HG03354 (cell line): ENCODE results near the gene CYB5D1.
"Not testable (repeated sequence)": the region's sequence is repeated elsewhere in the genome, so short reads cannot be mapped to it uniquely, and the experiment has no call there.

Experiments used
- ATAC-seq: cut with Tn5 transposase; IDR thresholded peaks from one replicate; pipeline ENCODE4 v1.9.1; 2021; ENCODE audit warnings: mild to moderate bottlenecking; ENCODE audit not compliant: unreplicated experiment, poor library complexity, severe bottlenecking

Gene CYB5D1, protein sequence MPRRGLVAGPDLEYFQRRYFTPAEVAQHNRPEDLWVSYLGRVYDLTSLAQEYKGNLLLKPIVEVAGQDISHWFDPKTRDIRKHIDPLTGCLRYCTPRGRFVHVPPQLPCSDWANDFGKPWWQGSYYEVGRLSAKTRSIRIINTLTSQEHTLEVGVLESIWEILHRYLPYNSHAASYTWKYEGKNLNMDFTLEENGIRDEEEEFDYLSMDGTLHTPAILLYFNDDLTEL

DNA sequence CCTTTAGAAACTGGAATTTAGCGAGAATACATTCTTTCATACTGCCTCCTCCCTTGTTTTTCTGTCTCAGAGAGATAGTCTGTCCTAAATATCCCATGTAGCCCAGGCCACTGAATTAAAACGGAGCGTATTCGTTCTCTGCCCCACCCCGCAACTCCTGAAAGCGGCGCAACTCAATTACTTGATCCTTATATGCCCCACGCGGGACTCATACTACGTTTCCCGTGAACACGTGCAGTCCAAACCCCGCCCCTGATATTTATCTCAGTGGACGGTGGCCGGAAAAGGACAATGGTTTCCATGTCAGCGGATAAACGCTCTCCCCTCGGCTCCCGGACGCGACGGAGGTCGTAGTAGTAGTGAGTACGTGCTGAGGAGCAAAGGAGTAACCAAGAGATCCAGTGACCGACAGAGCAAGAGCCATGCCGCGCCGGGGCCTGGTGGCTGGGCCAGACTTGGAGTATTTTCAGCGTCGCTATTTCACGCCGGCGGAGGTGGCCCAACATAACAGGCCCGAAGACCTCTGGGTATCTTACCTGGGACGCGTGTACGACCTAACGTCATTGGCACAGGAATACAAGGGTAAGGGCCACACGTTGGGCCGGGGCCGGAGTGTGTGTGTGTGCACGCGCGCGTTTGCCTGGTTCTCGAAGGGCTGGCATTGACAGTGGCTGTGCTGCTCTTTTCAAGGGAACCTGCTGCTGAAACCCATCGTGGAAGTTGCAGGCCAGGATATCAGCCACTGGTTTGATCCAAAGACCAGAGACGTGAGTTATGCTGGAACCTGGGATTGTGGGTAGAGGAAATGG, at the start of gene CYB5D1:
Gene CYB5D1, plus strand, starts transcription at position 291 of the 809 bp plus-strand sequence. Its CDS starts 132 bp downstream, at position 423.
- ATAC-seq = peak; percentile 41

GRCh38 chr17:7809086-7809790, 48.6 kb upstream of the CYB5D1 start:
- ATAC-seq = no peak

GRCh38 chr17:7809791-7810343, 47.9 kb upstream of the CYB5D1 start:
- ATAC-seq = not testable (repeated sequence)

GRCh38 chr17:7811251-7811650, 46.6 kb upstream of the CYB5D1 start:
- no peak for ATAC-seq

- ATAC-seq = no peak
Measured at GRCh38 chr17:7814969-7815368, 42.8 kb upstream of the CYB5D1 start.

DNA sequence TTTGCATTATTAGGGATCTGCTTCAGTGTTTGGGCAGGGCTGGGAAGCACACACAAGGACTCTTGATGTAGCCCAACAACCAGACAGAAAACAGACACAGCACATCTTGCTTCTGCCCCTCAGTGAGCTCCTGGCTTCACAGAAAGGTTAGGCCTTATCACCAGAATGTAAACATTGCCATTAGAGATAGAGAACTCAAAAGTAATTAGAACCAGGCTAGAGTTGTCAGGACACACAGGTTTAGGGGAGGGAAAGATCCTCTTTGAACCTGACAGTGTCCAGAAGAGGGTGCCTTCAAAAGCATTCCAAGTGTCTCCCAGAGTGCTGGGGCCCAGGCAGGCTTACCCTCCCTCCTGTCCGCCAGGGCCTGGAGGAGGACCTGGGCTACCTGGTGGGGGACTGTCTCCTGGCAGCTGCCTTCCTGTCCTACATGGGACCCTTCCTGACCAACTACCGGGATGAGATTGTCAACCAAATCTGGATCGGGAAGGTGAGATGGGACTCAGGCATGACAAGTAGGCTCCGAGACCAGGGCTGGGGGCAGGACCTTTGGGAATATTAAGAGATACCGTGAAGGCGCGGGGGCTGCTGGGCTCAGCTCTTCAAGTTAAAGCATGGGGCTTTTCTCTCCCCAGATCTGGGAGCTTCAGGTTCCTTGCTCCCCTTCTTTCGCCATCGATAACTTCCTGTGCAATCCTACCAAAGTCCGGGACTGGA, 40.7 kb upstream of the CYB5D1 start:
- no peak for ATAC-seq

- no peak for ATAC-seq
Measured at GRCh38 chr17:7817643-7817964, 40.2 kb upstream of the CYB5D1 start.

GRCh38 chr17:7818026-7818425, 39.8 kb upstream of the CYB5D1 start:
- no peak for ATAC-seq

DNA sequence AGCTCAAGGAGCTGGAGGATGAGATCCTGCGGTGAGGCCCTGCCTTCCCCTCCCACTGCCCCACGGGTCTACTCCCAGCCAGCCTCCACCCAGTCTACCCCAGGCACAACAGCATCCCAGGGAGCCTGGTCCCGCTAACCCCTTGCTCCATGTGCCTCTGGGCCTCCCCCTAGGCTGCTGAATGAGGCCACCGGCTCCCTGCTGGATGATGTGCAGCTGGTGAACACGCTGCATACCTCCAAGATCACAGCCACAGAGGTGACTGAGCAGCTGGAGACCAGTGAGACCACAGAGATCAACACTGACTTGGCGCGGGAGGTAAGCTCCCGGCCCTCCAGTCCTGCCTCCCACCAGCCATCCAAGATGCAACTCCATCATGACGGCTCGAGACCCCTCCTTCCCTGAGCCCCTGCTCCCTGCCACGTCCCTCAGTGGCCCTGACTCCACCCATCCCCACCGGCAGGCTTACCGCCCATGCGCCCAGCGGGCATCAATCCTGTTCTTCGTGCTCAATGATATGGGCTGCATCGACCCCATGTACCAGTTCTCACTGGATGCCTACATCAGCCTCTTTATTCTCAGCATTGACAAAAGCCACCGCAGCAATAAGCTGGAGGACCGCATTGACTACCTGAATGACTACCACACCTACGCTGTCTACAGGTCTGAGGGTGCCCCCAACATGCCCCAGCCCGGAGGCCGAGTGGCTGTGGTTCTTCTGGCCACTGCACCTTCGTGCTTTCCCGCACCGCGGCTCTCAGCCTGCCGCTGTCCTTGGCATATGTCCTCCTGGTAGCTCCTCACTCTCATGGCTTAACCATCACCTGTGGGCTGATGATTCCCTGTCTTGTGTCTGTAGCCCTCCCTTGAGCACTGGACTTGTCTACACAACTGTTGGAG, 38.8 kb upstream of the CYB5D1 start:
- ATAC-seq = no peak

GRCh38 chr17:7820231-7820630, 37.6 kb upstream of the CYB5D1 start:
- no peak for ATAC-seq

DNA sequence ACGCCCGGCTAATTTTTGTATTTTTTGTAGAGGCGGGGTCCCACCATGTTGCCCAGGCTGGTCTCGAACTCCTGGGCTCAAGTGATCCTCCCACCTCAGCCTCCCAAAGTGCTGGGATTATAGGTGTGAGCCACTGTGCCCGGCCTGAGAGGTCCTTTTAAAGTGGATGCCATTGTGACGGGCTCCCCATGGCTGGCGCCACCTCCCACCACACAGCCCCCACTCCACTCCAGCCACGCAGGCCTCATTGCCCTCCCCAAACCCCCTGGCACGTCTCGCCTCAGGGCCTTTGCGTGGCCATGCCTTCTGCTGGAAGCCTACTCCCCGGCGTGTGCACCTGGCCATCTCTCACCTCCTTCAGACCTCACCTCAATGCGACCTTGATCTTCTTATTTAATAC, 35.7 kb upstream of the CYB5D1 start:
- no peak for ATAC-seq

DNA sequence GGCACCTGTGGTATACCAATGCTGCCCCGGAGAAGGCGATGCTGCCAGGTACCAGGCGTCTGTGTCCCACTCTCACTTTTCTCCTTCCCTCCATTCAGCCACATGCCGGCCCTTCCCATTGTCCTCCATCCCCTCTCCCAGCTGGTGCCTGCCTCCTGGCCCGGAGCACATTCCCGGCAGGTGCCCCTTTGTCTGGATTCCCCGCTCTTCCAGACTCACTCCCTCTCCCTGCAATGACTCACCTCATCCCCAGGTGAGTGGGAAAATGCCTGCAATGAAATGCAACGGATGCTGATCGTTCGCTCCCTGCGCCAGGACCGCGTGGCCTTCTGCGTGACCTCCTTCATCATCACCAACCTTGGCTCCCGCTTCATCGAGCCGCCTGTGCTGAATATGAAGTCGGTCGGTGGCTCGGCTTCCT, 34.2 kb upstream of the CYB5D1 start:
- no peak for ATAC-seq

- no peak for ATAC-seq
Measured at GRCh38 chr17:7824021-7824924, 33.5 kb upstream of the CYB5D1 start.

DNA sequence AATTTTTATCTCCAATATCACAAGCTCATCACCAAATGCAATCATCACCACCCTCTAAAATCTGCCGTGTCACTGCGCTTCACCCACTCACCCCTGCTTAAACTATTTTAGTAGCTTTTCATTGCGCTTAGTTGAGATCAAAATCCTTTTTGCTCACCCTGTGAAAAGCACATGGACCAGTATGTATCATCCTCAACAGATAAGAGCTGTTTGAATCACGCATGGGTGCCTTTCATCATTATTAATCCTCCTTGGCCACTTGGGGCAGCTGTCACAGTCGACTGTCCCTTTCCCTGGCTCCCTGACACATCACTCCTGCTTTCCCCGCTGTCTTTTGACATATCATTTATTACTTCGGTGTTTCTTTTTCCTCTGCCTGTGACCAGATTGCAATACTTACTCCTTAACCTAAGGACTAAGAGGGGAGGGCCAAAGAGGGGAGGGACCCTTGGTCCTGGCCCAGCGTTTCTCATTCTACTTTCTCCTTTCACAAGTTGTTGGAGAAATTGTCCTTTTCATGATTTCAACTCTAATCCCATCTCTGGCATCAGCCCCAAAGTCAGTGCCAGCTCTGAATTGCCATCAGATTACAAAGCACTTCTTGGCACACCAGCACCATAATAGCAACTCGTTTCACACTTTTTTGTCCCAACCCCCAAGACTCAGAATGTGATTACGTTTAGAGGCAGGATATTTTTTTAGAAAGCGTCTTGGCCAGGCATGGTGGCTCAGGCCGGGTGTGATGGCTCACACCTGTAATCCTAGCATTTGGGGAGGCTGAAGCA, 32.4 kb upstream of the CYB5D1 start:
- no peak for ATAC-seq

DNA sequence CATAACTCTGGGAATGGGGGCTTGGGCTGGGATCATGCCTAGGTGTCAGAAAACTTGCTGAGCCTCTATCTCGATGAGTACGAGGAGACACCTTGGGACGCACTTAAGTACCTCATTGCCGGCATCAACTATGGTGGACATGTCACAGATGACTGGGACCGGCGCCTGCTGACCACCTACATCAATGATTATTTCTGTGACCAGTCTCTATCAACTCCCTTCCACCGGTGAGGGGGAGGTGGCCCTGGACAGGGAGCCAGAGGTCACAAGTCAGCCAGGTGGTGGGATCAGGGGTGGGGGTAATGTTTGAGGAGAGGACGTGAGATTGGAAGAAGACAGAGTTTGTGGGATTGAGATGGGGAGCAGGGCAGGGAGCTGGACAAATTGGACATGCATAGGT, 27.2 kb upstream of the CYB5D1 start:
- no peak for ATAC-seq

- ATAC-seq = no peak
Measured at GRCh38 chr17:7831233-7831632, 26.6 kb upstream of the CYB5D1 start.

- no peak for ATAC-seq
Measured at GRCh38 chr17:7832431-7832830, 25.4 kb upstream of the CYB5D1 start.
